Liver (tissue), 9 donors: Measurements from ENCODE around the gene AIMP1. TPM values are rescaled to one million over a fixed set of nuclear protein-coding genes. Genes with fewer than 3 reads are reported as not detected.

Experiments
- DNase-seq: peaks from one replicate; pipeline ENCODE4 v3.0.0-alpha.2; 2017; ENCODE audit warnings: low spot score
- H3K27ac ChIP-seq, 2 donors: one replicate each; pipeline ENCODE4 v1.7.0; 2013; ENCODE audit warnings: inconsistent platforms in 2 of 2, low read length in 2 of 2, control low read depth in 1 of 2, low read depth in 1 of 2, mild to moderate bottlenecking in 1 of 2
- H3K27me3 ChIP-seq, 4 donors: one replicate each; pipeline versions ENCODE4 v1.6.1 to v1.7.0; 2013; ENCODE audit warnings: low read length in 3 of 4, inconsistent platforms in 1 of 4, mild to moderate bottlenecking in 1 of 4, moderate library complexity in 1 of 4; ENCODE audit not compliant: control insufficient read depth in 4 of 4, insufficient read depth in 4 of 4
- H3K36me3 ChIP-seq, 4 donors: one replicate each; pipeline versions ENCODE4 v1.6.1 to v1.7.0; 2013; ENCODE audit warnings: low read length in 3 of 4, mild to moderate bottlenecking in 3 of 4, low read depth in 1 of 4, moderate library complexity in 1 of 4; ENCODE audit not compliant: control insufficient read depth in 4 of 4, insufficient read depth in 3 of 4
- H3K4me1 ChIP-seq, 4 donors: one replicate each; pipeline versions ENCODE4 v1.6.1 to v1.7.0; 2013; ENCODE audit warnings: low read length in 3 of 4, mild to moderate bottlenecking in 3 of 4, moderate library complexity in 1 of 4; ENCODE audit not compliant: control insufficient read depth in 4 of 4, insufficient read depth in 4 of 4
- H3K4me3 ChIP-seq, 3 donors: one replicate each; pipeline versions ENCODE4 v1.6.1 to v1.7.0; 2013; ENCODE audit warnings: low read length in 3 of 3, control low read depth in 1 of 3, low read depth in 1 of 3, mild to moderate bottlenecking in 1 of 3
- H3K9ac ChIP-seq, 2 donors: one replicate each; pipeline ENCODE4 v1.7.0; 2013; ENCODE audit warnings: low read length in 2 of 2, mild to moderate bottlenecking in 2 of 2, moderate library complexity in 2 of 2, control low read depth in 1 of 2, low read depth in 1 of 2
- H3K9me3 ChIP-seq, 4 donors: one replicate each; pipeline versions ENCODE4 v1.6.1 to v1.7.0; 2013; ENCODE audit warnings: low read length in 3 of 4; ENCODE audit not compliant: control insufficient read depth in 4 of 4
- ATF3 ChIP-seq: IDR thresholded peaks from 2 replicates; pipeline ENCODE4 v1.6.1; 2016; ENCODE audit warnings: antibody characterized with exemption
- CTCF ChIP-seq: fragments of 150-350 bp; IDR thresholded peaks from 2 replicates; pipeline ENCODE4 v1.5.1; 2017; ENCODE audit warnings: improper control_type of control experiment, low read depth, low read length; ENCODE audit not compliant: missing input control
- EGR1 ChIP-seq, 2 donors: IDR thresholded peaks; 2 replicates each; pipeline ENCODE4 v1.6.1; 2016 to 2018; ENCODE audit warnings: antibody characterized with exemption in 2 of 2, low read depth in 2 of 2
- FOXA1 ChIP-seq: IDR thresholded peaks from 2 replicates; pipeline ENCODE4 v1.6.1; 2016; ENCODE audit warnings: antibody characterized with exemption
- FOXA2 ChIP-seq: IDR thresholded peaks from 2 replicates; pipeline ENCODE4 v1.6.1; 2016; ENCODE audit warnings: antibody characterized with exemption
- GABPA ChIP-seq, 2 donors: IDR thresholded peaks in 1 of 2; conservative IDR thresholded peaks in 1 of 2; 2 replicates each; pipeline ENCODE4 v1.6.1; 2016; ENCODE audit warnings: antibody characterized with exemption in 2 of 2, mild to moderate bottlenecking in 1 of 2, moderate library complexity in 1 of 2
- HNF4A ChIP-seq, 2 donors: conservative IDR thresholded peaks; 2 replicates each; pipeline ENCODE4 v1.6.1; 2016; ENCODE audit warnings: antibody characterized with exemption in 2 of 2, mild to moderate bottlenecking in 2 of 2
- HNF4G ChIP-seq: IDR thresholded peaks from 2 replicates; pipeline ENCODE4 v1.6.1; 2016; ENCODE audit warnings: antibody characterized with exemption
- JUND ChIP-seq, 2 donors: IDR thresholded peaks; 2 replicates each; pipeline ENCODE4 v1.6.1; 2016; ENCODE audit warnings: antibody characterized with exemption in 2 of 2
- NR2F2 ChIP-seq: IDR thresholded peaks from 2 replicates; pipeline ENCODE4 v1.6.1; 2016; ENCODE audit warnings: antibody characterized with exemption
- RAD21 ChIP-seq, 2 donors: IDR thresholded peaks; 2 replicates each; pipeline ENCODE4 v1.6.1; 2016; ENCODE audit warnings: antibody characterized with exemption in 2 of 2, mild to moderate bottlenecking in 2 of 2
- REST ChIP-seq: IDR thresholded peaks from 2 replicates; pipeline ENCODE4 v1.6.1; 2016; ENCODE audit warnings: antibody characterized with exemption, mild to moderate bottlenecking
- RXRA ChIP-seq, 2 donors: IDR thresholded peaks; 2 replicates each; pipeline ENCODE4 v1.6.1; 2017 to 2018; ENCODE audit warnings: antibody characterized with exemption in 2 of 2, mild to moderate bottlenecking in 1 of 2
- TAF1 ChIP-seq: conservative IDR thresholded peaks from 2 replicates; pipeline ENCODE4 v1.6.1; 2016; ENCODE audit warnings: antibody characterized with exemption, mild to moderate bottlenecking
- YY1 ChIP-seq: IDR thresholded peaks from 2 replicates; pipeline ENCODE4 v1.6.1; 2016; ENCODE audit warnings: antibody characterized with exemption, mild to moderate bottlenecking
- ZBTB33 ChIP-seq: IDR thresholded peaks from 2 replicates; pipeline ENCODE4 v1.6.1; 2016; ENCODE audit warnings: antibody characterized with exemption
- WGBS: extraction: QIAGEN DNeasy Blood & Tissue Kit; methylation state at CpG from one replicate; pipeline ENCODE4 v1.1.7; 2013; 5-methylcytosine and 5-hydroxymethylcytosine counted together
- polyA plus RNA-seq, 2 donors: library from polyadenylated mRNA; stranded (reverse) in 1 of 2; unstranded in 1 of 2; fragments of 200-250 nt in 1 of 2; fragments of >200 nt in 1 of 2; fragmentation: Nextera tagmentation in 1 of 2; extraction: Ambion mirVana in 1 of 2; gene quantifications; one replicate each; pipeline versions ENCODE4 v1.2.1 to v1.2.3, GENCODE V29; 2013 to 2015
- total RNA-seq, 2 donors: library from RNA; depleted of rRNA; stranded (reverse); fragments of >200 nt; gene quantifications; one replicate each; pipeline ENCODE4 v1.2.3, GENCODE V29; 2014
- donor health status: healthy.
- donor health status: healthy.
- donor health status: healthy.
- donor health status: healthy.
- donor health status: healthy.

AIMP1 gene
- total and polyA plus RNA-seq, 4 donors, result 8.6 to 44.6 (median 10.5) TPM

GRCh38 chr4:106305435-106306055 is 10.8 kb upstream of the AIMP1 start:
- Histone ChIP-seq H3K27ac (no peak overlapping the region), H3K4me3 (no peak overlapping the region), H3K36me3 (peaks cover 0 to 6% (median 1%) of the 10 kb centered on the region in 4 donors), H3K9ac (no peak overlapping the region), H3K4me1 (peaks cover 0 to 1% (median 0%) of the 10 kb centered on the region in 4 donors), H3K27me3 (no peaks in the 10 kb centered on the region), H3K9me3 (no peaks in the 10 kb centered on the region)
- WGBS, result 95% methylated on average over 4 of the region's 4 CpGs
- DNase-seq, result no peak
- TF ChIP-seq HNF4A (conservative IDR thresholded peaks at IDR 0.05) (no peak), RXRA (IDR thresholded peaks at IDR 0.05) (no peak), HNF4G (no peak), CTCF (no peak), FOXA2 (no peak), EGR1 (IDR thresholded peaks at IDR 0.05; ENCODE audit: low read depth in 2 of 2) (no peak), RAD21 (IDR thresholded peaks at IDR 0.05) (no peak), YY1 (no peak), ZBTB33 (no peak), NR2F2 (no peak), FOXA1 (no peak), GABPA (IDR thresholded peaks at IDR 0.05 in 1 of 2, conservative IDR thresholded peaks at IDR 0.05 in 1 of 2) (no peak)

GRCh38 chr4:106306561-106306960 is 9.8 kb upstream of the AIMP1 start:
- H3K36me3 ChIP-seq, result peaks cover 0 to 6% (median 1%) of the 10 kb centered on the region in 4 donors
- no peaks in the 10 kb centered on the region for H3K27me3 ChIP-seq

More at GRCh38 chr4:106306561-106306960, 9.8 kb upstream of the AIMP1 start:
- Histone ChIP-seq H3K9ac (no peak overlapping the region), H3K9me3 (no peaks in the 10 kb centered on the region), H3K4me1 (peaks cover 0 to 1% (median 0%) of the 10 kb centered on the region in 4 donors), H3K27ac (no peak overlapping the region), H3K4me3 (no peak overlapping the region)
- no peak for DNase-seq
- TF ChIP-seq FOXA1 (no peak), ATF3 (no peak), REST (no peak), NR2F2 (no peak), RXRA (IDR thresholded peaks at IDR 0.05) (no peak), TAF1 (no peak), EGR1 (IDR thresholded peaks at IDR 0.05; ENCODE audit: low read depth in 2 of 2) (no peak), GABPA (IDR thresholded peaks at IDR 0.05 in 1 of 2, conservative IDR thresholded peaks at IDR 0.05 in 1 of 2) (no peak), JUND (IDR thresholded peaks at IDR 0.05) (no peak), FOXA2 (no peak)
